Mammary epithelial cell (primary cell): ENCODE results near the gene TXNRD2.
A peak's percentile ranks its signal among the peaks of the same experiment; 100 is the strongest.

Experiments used
- EZH2 ChIP-seq: IDR thresholded peaks from 2 replicates; pipeline ENCODE4 v1.6.1; 2012; ENCODE audit warnings: low read length, inconsistent platforms, borderline replicate concordance
- TF ChIP-seq, protein P1 (sequence below), 2 donors: IDR thresholded peaks in 1 of 2; conservative IDR thresholded peaks in 1 of 2; 2 replicates each; pipeline ENCODE4 v1.5.1; 2011 to 2012; ENCODE audit warnings: inconsistent platforms in 2 of 2, low read length in 2 of 2, mild to moderate bottlenecking in 2 of 2, control low read depth in 1 of 2, low read depth in 1 of 2; ENCODE audit not compliant: insufficient read depth in 1 of 2; ENCODE audit errors: extremely low read depth in 1 of 2

- TF ChIP-seq, protein P1, sequence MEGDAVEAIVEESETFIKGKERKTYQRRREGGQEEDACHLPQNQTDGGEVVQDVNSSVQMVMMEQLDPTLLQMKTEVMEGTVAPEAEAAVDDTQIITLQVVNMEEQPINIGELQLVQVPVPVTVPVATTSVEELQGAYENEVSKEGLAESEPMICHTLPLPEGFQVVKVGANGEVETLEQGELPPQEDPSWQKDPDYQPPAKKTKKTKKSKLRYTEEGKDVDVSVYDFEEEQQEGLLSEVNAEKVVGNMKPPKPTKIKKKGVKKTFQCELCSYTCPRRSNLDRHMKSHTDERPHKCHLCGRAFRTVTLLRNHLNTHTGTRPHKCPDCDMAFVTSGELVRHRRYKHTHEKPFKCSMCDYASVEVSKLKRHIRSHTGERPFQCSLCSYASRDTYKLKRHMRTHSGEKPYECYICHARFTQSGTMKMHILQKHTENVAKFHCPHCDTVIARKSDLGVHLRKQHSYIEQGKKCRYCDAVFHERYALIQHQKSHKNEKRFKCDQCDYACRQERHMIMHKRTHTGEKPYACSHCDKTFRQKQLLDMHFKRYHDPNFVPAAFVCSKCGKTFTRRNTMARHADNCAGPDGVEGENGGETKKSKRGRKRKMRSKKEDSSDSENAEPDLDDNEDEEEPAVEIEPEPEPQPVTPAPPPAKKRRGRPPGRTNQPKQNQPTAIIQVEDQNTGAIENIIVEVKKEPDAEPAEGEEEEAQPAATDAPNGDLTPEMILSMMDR (conservative IDR thresholded peaks at IDR 0.05 in 1 of 2, IDR thresholded peaks at IDR 0.05 in 1 of 2; ENCODE audit: extremely low read depth in 1 of 2, insufficient read depth in 1 of 2, low read depth in 1 of 2, low read length in 2 of 2): peak in 1 of 2 donors; percentile 30
- no peak for TF ChIP-seq EZH2
Observed at GRCh38 chr22:19965771-19966709, 24.4 kb upstream of the TXNRD2 start.
